GM23338 (cell line): Measurements from ENCODE around the gene MRTFA. TPM values are rescaled to one million over a fixed set of nuclear protein-coding genes. Genes with fewer than 3 reads are reported as not detected.

Experiments
- ATAC-seq: fragments of 200-7000 bp; cut with Tn5 transposase; 3 replicates; pipeline ENCODE4 v1.9.1; 2020
- DNase-seq: peaks from one replicate; pipeline ENCODE4 v3.0.0-alpha.2; 2015; ENCODE audit warnings: low spot score
- H2AFZ ChIP-seq: fragments of 200-600 bp; sonication (generic); 2 replicates; pipeline ENCODE4 v1.8.0; 2016; ENCODE audit warnings: antibody characterized with exemption, mild to moderate bottlenecking, moderate library complexity
- H3F3A ChIP-seq: fragments of 200-600 bp; sonication (generic); replicated peaks from 2 replicates; pipeline ENCODE4 v1.8.0; 2017; ENCODE audit warnings: antibody characterized with exemption, mixed run types, low read depth
- H3K27ac ChIP-seq: fragments of 200-600 bp; sonication (generic); 2 replicates; pipeline ENCODE4 v1.6.1; 2016; ENCODE audit warnings: low read depth
- H3K27me3 ChIP-seq: fragments of 200-600 bp; sonication (generic); 2 replicates; pipeline ENCODE4 v1.8.0; 2016; ENCODE audit warnings: mild to moderate bottlenecking, mixed run types, moderate library complexity; ENCODE audit not compliant: insufficient read depth
- H3K36me3 ChIP-seq: fragments of 200-600 bp; sonication (generic); 2 replicates; pipeline ENCODE4 v1.8.0; 2016; ENCODE audit warnings: mild to moderate bottlenecking; ENCODE audit not compliant: insufficient read depth
- H3K4me1 ChIP-seq: fragments of 200-600 bp; sonication (generic); 2 replicates; pipeline ENCODE4 v1.8.0; 2016; ENCODE audit warnings: mild to moderate bottlenecking, moderate library complexity; ENCODE audit not compliant: insufficient read depth
- H3K4me2 ChIP-seq: fragments of 200-600 bp; sonication (generic); 2 replicates; pipeline ENCODE4 v1.7.1; 2017; ENCODE audit warnings: mixed run types
- H3K4me3 ChIP-seq: fragments of 200-600 bp; sonication (generic); 2 replicates; pipeline ENCODE4 v1.6.1; 2016; ENCODE audit warnings: mixed run types
- H3K79me2 ChIP-seq: fragments of 200-600 bp; sonication (generic); replicated peaks from 2 replicates; pipeline ENCODE4 v1.8.0; 2017; ENCODE audit warnings: mild to moderate bottlenecking; ENCODE audit not compliant: insufficient read depth
- H3K9me2 ChIP-seq: fragments of 200-600 bp; sonication (generic); 2 replicates; pipeline ENCODE4 v1.8.0; 2017; ENCODE audit not compliant: insufficient read depth
- H4K20me1 ChIP-seq: fragments of 200-600 bp; sonication (generic); replicated peaks from 2 replicates; pipeline ENCODE4 v1.8.0; 2017; ENCODE audit warnings: mild to moderate bottlenecking; ENCODE audit not compliant: insufficient read depth
- H3K27ac Mint-ChIP-seq: 2 replicates; pipeline ENCODE4 v1.8.0; 2020; ENCODE audit warnings: inconsistent platforms, mild to moderate bottlenecking, moderate library complexity, mixed read lengths
- H3K27me3 Mint-ChIP-seq: 3 replicates; pipeline ENCODE4 v1.8.0; 2022; ENCODE audit warnings: low read depth, mild to moderate bottlenecking, moderate library complexity, mixed read lengths, inconsistent platforms; ENCODE audit not compliant: insufficient read depth, poor library complexity
- H3K36me3 Mint-ChIP-seq: 3 replicates; pipeline ENCODE4 v1.8.0; 2021; ENCODE audit warnings: low read depth, mild to moderate bottlenecking, inconsistent platforms, moderate library complexity, mixed read lengths
- H3K4me1 Mint-ChIP-seq: 3 replicates; pipeline ENCODE4 v1.8.0; 2020; ENCODE audit warnings: mild to moderate bottlenecking, inconsistent platforms, mixed read lengths
- H3K4me3 Mint-ChIP-seq: 3 replicates; pipeline ENCODE4 v1.8.0; 2021; ENCODE audit warnings: moderate library complexity, mild to moderate bottlenecking, inconsistent platforms, mixed read lengths
- H3K9me3 Mint-ChIP-seq: 3 replicates; pipeline ENCODE4 v1.8.0; 2020; ENCODE audit warnings: moderate library complexity, mild to moderate bottlenecking, inconsistent platforms, mixed read lengths
- EZH2phosphoT487 ChIP-seq: fragments of 200-600 bp; sonication (generic); IDR thresholded peaks from one replicate; pipeline ENCODE4 v1.8.1; 2018; ENCODE audit warnings: antibody characterized with exemption; ENCODE audit not compliant: unreplicated experiment
- JUNB ChIP-seq: IDR thresholded peaks from one replicate; pipeline ENCODE4 v1.6.1; 2016; ENCODE audit warnings: antibody characterized with exemption; ENCODE audit not compliant: unreplicated experiment
- NANOG ChIP-seq: IDR thresholded peaks from 2 replicates; pipeline ENCODE4 v1.6.1; 2016; ENCODE audit warnings: antibody characterized with exemption, borderline replicate concordance
- STAT1 ChIP-seq: IDR thresholded peaks from one replicate; pipeline ENCODE4 v1.6.1; 2016; ENCODE audit warnings: antibody characterized with exemption; ENCODE audit not compliant: unreplicated experiment
- polyA plus RNA-seq: library from polyadenylated mRNA; unstranded; fragments of >200 nt; fragmentation: Nextera tagmentation; extraction: Ambion mirVana; gene quantifications from 2 replicates; pipeline ENCODE4 v1.2.1, GENCODE V29; 2016
- total RNA-seq: library from RNA; depleted of rRNA; stranded (reverse); fragments of >200 nt; shearing (Covaris generic); gene quantifications from 2 replicates; pipeline ENCODE4 v1.2.3, GENCODE V29; 2014
- TF ChIP-seq, protein P1 (sequence below): IDR thresholded peaks from 2 replicates; pipeline ENCODE4 v1.6.1; 2016; ENCODE audit warnings: antibody characterized with exemption
- TF ChIP-seq, protein P2 (sequence below): fragments of 250-450 bp; sonication (Bioruptor Pico); IDR thresholded peaks from 2 replicates; pipeline ENCODE4 v1.5.0; 2020; ENCODE audit warnings: mild to moderate bottlenecking, moderate library complexity
- TF ChIP-seq, protein P3 (sequence below), 2 experiments: fragments of 200-600 bp in 1 of 2; sonication (generic) in 1 of 2; conservative IDR thresholded peaks; 2 replicates each; pipeline versions ENCODE4 v1.5.1 to v1.6.1; 2016 to 2017; ENCODE audit warnings: antibody characterized with exemption in 2 of 2, low read depth in 2 of 2, mild to moderate bottlenecking in 2 of 2, moderate library complexity in 1 of 2

MRTFA gene
- total and polyA plus RNA-seq, 2 experiments from 2014 or later, result 18.1 to 92.4 TPM

DNA sequence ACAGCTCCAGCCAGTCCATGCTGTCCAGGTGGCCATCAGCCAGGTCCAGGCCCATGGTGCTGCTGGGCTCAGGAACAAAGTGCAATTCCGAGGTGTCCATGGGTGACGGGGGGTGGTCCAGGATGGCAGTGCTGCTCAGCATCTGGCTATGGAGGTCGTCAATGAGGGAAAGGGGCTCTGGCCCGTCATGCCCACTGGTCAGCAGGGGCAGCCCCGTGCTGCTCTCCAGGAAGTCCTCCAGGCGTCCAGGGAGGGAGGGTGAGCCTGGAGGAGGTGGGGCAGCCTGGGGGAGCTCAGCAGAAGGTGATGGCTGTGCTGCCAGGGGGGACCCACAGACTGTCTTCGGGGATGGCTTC is 225.0 kb downstream of the MRTFA start (continued):
- TF ChIP-seq, protein P1, sequence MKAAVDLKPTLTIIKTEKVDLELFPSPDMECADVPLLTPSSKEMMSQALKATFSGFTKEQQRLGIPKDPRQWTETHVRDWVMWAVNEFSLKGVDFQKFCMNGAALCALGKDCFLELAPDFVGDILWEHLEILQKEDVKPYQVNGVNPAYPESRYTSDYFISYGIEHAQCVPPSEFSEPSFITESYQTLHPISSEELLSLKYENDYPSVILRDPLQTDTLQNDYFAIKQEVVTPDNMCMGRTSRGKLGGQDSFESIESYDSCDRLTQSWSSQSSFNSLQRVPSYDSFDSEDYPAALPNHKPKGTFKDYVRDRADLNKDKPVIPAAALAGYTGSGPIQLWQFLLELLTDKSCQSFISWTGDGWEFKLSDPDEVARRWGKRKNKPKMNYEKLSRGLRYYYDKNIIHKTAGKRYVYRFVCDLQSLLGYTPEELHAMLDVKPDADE, result no peak
- TF ChIP-seq STAT1 (no peak), JUNB (no peak)

DNA sequence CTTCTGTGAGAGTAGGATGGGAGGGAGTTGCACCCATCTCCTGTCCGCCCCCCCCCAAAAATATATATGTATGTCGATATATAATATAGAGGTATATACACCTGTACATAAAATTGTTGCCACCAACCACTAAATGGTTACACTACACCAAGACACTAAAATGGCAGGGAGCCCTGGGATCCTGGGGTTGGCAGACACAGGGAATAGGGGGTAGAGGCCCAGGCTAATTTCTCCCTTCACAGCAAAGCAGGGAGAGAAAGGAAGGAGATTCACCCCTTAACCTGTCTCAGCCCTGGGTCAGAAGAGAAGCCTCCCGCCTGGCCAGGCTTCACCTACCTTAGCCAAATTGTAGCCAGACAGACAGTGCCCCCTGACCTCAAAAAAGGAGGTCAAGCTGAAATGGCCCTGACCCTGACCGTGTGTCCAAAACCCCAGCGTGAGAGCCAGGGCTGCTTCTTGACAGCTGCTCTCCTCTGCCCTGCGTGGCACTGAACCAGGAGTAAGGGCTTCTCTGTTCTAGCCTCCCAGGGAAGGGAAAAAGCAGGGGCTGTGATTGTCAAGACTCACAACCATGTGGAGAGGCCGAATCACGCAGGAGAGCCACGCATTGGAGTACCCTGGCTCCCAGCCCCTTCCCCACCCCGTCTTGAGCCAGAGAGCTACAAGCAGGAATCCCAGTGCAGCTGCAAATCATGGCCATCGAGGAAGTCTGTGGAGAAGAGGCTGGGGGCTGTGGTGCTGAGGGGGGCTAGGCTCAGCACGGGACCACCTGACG is 225.6 kb downstream of the MRTFA start:
- no peaks in the 10 kb centered on the region for H4K20me1 ChIP-seq
- H3K9me3 Mint-ChIP-seq, result peaks cover 2% of the 10 kb centered on the region; the same call in 2 of the 3 replicates
- no peak overlapping the region for H3K4me3 Mint-ChIP-seq
- H3K36me3 Mint-ChIP-seq, result peaks cover 13% of the 10 kb centered on the region
- no peak overlapping the region for H3K4me2 ChIP-seq
- H3K27me3 ChIP-seq, result no peaks in the 10 kb centered on the region
- H3K36me3 ChIP-seq, result peaks cover 7% of the 10 kb centered on the region; the same call in 1 of the 2 replicates
- no peak overlapping the region for H3K27ac Mint-ChIP-seq
- no peak overlapping the region for H3K27ac ChIP-seq
- no peaks in the 10 kb centered on the region for H3F3A ChIP-seq
- H3K4me1 Mint-ChIP-seq, result no peaks in the 10 kb centered on the region
- no peaks in the 10 kb centered on the region for H3K79me2 ChIP-seq
- H3K4me3 ChIP-seq, result no peak overlapping the region
- DNase-seq, result no peak
- peaks cover 8% of the 10 kb centered on the region for H3K27me3 Mint-ChIP-seq
- ATAC-seq, result no peak
- TF ChIP-seq EZH2phosphoT487 (no peak), JUNB (no peak), NANOG (no peak)
- TF ChIP-seq, protein P1, result no peak
- TF ChIP-seq, protein P2, sequence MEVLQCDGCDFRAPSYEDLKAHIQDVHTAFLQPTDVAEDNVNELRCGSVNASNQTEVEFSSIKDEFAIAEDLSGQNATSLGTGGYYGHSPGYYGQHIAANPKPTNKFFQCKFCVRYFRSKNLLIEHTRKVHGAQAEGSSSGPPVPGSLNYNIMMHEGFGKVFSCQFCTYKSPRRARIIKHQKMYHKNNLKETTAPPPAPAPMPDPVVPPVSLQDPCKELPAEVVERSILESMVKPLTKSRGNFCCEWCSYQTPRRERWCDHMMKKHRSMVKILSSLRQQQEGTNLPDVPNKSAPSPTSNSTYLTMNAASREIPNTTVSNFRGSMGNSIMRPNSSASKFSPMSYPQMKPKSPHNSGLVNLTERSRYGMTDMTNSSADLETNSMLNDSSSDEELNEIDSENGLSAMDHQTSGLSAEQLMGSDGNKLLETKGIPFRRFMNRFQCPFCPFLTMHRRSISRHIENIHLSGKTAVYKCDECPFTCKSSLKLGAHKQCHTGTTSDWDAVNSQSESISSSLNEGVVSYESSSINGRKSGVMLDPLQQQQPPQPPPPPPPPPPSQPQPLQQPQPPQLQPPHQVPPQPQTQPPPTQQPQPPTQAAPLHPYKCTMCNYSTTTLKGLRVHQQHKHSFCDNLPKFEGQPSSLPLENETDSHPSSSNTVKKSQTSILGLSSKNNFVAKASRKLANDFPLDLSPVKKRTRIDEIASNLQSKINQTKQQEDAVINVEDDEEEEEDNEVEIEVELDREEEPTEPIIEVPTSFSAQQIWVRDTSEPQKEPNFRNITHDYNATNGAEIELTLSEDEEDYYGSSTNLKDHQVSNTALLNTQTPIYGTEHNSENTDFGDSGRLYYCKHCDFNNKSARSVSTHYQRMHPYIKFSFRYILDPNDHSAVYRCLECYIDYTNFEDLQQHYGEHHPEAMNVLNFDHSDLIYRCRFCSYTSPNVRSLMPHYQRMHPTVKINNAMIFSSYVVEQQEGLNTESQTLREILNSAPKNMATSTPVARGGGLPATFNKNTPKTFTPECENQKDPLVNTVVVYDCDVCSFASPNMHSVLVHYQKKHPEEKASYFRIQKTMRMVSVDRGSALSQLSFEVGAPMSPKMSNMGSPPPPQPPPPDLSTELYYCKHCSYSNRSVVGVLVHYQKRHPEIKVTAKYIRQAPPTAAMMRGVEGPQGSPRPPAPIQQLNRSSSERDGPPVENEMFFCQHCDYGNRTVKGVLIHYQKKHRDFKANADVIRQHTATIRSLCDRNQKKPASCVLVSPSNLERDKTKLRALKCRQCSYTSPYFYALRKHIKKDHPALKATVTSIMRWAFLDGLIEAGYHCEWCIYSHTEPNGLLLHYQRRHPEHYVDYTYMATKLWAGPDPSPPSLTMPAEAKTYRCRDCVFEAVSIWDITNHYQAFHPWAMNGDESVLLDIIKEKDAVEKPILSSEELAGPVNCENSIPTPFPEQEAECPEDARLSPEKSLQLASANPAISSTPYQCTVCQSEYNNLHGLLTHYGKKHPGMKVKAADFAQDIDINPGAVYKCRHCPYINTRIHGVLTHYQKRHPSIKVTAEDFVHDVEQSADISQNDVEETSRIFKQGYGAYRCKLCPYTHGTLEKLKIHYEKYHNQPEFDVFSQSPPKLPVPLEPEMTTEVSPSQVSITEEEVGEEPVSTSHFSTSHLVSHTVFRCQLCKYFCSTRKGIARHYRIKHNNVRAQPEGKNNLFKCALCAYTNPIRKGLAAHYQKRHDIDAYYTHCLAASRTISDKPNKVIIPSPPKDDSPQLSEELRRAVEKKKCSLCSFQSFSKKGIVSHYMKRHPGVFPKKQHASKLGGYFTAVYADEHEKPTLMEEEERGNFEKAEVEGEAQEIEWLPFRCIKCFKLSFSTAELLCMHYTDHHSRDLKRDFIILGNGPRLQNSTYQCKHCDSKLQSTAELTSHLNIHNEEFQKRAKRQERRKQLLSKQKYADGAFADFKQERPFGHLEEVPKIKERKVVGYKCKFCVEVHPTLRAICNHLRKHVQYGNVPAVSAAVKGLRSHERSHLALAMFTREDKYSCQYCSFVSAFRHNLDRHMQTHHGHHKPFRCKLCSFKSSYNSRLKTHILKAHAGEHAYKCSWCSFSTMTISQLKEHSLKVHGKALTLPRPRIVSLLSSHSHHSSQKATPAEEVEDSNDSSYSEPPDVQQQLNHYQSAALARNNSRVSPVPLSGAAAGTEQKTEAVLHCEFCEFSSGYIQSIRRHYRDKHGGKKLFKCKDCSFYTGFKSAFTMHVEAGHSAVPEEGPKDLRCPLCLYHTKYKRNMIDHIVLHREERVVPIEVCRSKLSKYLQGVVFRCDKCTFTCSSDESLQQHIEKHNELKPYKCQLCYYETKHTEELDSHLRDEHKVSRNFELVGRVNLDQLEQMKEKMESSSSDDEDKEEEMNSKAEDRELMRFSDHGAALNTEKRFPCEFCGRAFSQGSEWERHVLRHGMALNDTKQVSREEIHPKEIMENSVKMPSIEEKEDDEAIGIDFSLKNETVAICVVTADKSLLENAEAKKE, result no peak
- TF ChIP-seq, protein P3, sequence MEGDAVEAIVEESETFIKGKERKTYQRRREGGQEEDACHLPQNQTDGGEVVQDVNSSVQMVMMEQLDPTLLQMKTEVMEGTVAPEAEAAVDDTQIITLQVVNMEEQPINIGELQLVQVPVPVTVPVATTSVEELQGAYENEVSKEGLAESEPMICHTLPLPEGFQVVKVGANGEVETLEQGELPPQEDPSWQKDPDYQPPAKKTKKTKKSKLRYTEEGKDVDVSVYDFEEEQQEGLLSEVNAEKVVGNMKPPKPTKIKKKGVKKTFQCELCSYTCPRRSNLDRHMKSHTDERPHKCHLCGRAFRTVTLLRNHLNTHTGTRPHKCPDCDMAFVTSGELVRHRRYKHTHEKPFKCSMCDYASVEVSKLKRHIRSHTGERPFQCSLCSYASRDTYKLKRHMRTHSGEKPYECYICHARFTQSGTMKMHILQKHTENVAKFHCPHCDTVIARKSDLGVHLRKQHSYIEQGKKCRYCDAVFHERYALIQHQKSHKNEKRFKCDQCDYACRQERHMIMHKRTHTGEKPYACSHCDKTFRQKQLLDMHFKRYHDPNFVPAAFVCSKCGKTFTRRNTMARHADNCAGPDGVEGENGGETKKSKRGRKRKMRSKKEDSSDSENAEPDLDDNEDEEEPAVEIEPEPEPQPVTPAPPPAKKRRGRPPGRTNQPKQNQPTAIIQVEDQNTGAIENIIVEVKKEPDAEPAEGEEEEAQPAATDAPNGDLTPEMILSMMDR (conservative IDR thresholded peaks at IDR 0.05; ENCODE audit: low read depth in 2 of 2), result no peak
- H2AFZ ChIP-seq, result no peak overlapping the region
- H3K4me1 ChIP-seq, result no peaks in the 10 kb centered on the region
- H3K9me2 ChIP-seq, result no peaks in the 10 kb centered on the region
